Nephron (organoid): ENCODE data around the gene OR6C2.
"Not testable (repeated sequence)": the region's sequence is repeated elsewhere in the genome, so short reads cannot be mapped to it uniquely, and the experiment has no call there.

ENCODE experiments used
- H3K27ac Mint-ChIP-seq, 3 experiments: 2 replicates each; pipeline ENCODE4 v1.8.0; 2020; ENCODE audit warnings: mixed read lengths in 3 of 3, mild to moderate bottlenecking in 2 of 3, moderate library complexity in 1 of 3
- H3K27me3 Mint-ChIP-seq: 2 replicates; pipeline ENCODE4 v1.8.0; 2021; ENCODE audit warnings: low read depth, mild to moderate bottlenecking, moderate library complexity, mixed read lengths
- H3K36me3 Mint-ChIP-seq: 2 replicates; pipeline ENCODE4 v1.8.0; 2020; ENCODE audit warnings: low read depth, mixed read lengths
- H3K4me1 Mint-ChIP-seq: 2 replicates; pipeline ENCODE4 v1.8.0; 2020; ENCODE audit warnings: mixed read lengths
- H3K4me3 Mint-ChIP-seq, 3 experiments: 2 replicates each; pipeline ENCODE4 v1.8.0; 2020; ENCODE audit warnings: mild to moderate bottlenecking in 3 of 3, mixed read lengths in 3 of 3, moderate library complexity in 2 of 3
- H3K9me3 Mint-ChIP-seq: 2 replicates; pipeline ENCODE4 v1.8.0; 2020; ENCODE audit warnings: mixed read lengths
- CTCF ChIP-seq, 3 experiments: fragments of 200-600 bp; sonication (generic); IDR thresholded peaks; one replicate each; pipeline ENCODE4 v1.5.0; 2021; ENCODE audit warnings: antibody characterized with exemption in 3 of 3; ENCODE audit not compliant: unreplicated experiment in 3 of 3

Gene OR6C2

GRCh38 chr12:55446326-55446725 lies 2.5 kb downstream of the OR6C2 start:
- Mint-ChIP-seq H3K27me3 (no peaks in the 10 kb centered on the region), H3K9me3 (peaks cover 5% of the 10 kb centered on the region), H3K4me1 (no peaks in the 10 kb centered on the region), H3K36me3 (no peaks in the 10 kb centered on the region), H3K27ac (peak overlapping the region in 1 of 3 experiments; percentile 13), H3K4me3 (no peak overlapping the region)
- TF ChIP-seq CTCF (IDR thresholded peaks at IDR 0.05; ENCODE audit: unreplicated experiment in 3 of 3), result peak in 2 of 3 experiments; percentile 21 to 24

- Mint-ChIP-seq H3K36me3 (no peaks in the 10 kb centered on the region), H3K9me3 (no peaks in the 10 kb centered on the region), H3K4me1 (no peaks in the 10 kb centered on the region), H3K4me3 (no peak overlapping the region), H3K27ac (no peak overlapping the region), H3K27me3 (no peaks in the 10 kb centered on the region)
- TF ChIP-seq CTCF (IDR thresholded peaks at IDR 0.05; ENCODE audit: unreplicated experiment in 3 of 3), result no peak
These were observed 4.9 kb downstream of the OR6C2 start for GRCh38 chr12:55448825-55449224.

GRCh38 chr12:55464926-55465325 lies 21.1 kb downstream of the OR6C2 start:
- not testable (repeated sequence) for H3K9me3 Mint-ChIP-seq, H3K4me1 Mint-ChIP-seq, H3K36me3 Mint-ChIP-seq, H3K4me3 Mint-ChIP-seq, H3K27ac Mint-ChIP-seq, H3K27me3 Mint-ChIP-seq

GRCh38 chr12:55467836-55468235 lies 24.0 kb downstream of the OR6C2 start:
- no peak for TF ChIP-seq CTCF (IDR thresholded peaks at IDR 0.05; ENCODE audit: unreplicated experiment in 3 of 3)
- Mint-ChIP-seq H3K4me1 (no peaks in the 10 kb centered on the region), H3K36me3 (no peaks in the 10 kb centered on the region), H3K9me3 (no peaks in the 10 kb centered on the region), H3K27me3 (no peaks in the 10 kb centered on the region), H3K4me3 (no peak overlapping the region), H3K27ac (no peak overlapping the region)

GRCh38 chr12:55469291-55469690 lies 25.4 kb downstream of the OR6C2 start:
- no peaks in the 10 kb centered on the region for H3K9me3 Mint-ChIP-seq
- H3K4me3 Mint-ChIP-seq, result no peak overlapping the region
- no peak overlapping the region for H3K27ac Mint-ChIP-seq
- H3K27me3 Mint-ChIP-seq, result no peaks in the 10 kb centered on the region
- H3K36me3 Mint-ChIP-seq, result no peaks in the 10 kb centered on the region
- TF ChIP-seq CTCF (IDR thresholded peaks at IDR 0.05; ENCODE audit: unreplicated experiment in 3 of 3), result no peak
- no peaks in the 10 kb centered on the region for H3K4me1 Mint-ChIP-seq

- Mint-ChIP-seq H3K36me3 (no peaks in the 10 kb centered on the region), H3K4me1 (no peaks in the 10 kb centered on the region), H3K9me3 (no peaks in the 10 kb centered on the region), H3K27me3 (no peaks in the 10 kb centered on the region), H3K4me3 (no peak within 1 kb of the TSS), H3K27ac (no peak within 1 kb of the TSS)
- no peak for TF ChIP-seq CTCF (IDR thresholded peaks at IDR 0.05; ENCODE audit: unreplicated experiment in 3 of 3)
These were observed 26.4 kb downstream of the OR6C2 start, which contains the start of gene OR6C70 for GRCh38 chr12:55470088-55470829. Gene OR6C70 (minus strand): TSS chr12:55470138. CDS start chr12:55470138, 0 bp downstream.
